VCaP (cell line): ENCODE results near the gene DDX39A.
"Not testable (repeated sequence)": the region's sequence is repeated elsewhere in the genome, so short reads cannot be mapped to it uniquely, and the experiment has no call there.

ENCODE experiments used
- H3K27ac ChIP-seq: fragments of 450-650 bp; 2 replicates; pipeline ENCODE4 v1.5.1; 2017
- CTCF ChIP-seq: fragments of 450-650 bp; conservative IDR thresholded peaks from 2 replicates; pipeline ENCODE4 v1.5.1; 2017; ENCODE audit warnings: mild to moderate bottlenecking, moderate library complexity

Gene DDX39A

GRCh38 chr19:14405758-14406644 lies 13.1 kb downstream of the DDX39A start:
- no peak overlapping the region for H3K27ac ChIP-seq
- TF ChIP-seq CTCF, result peak; percentile 74

GRCh38 chr19:14405380-14405757 lies 13.8 kb downstream of the DDX39A start:
- no peak for TF ChIP-seq CTCF
- H3K27ac ChIP-seq, result no peak overlapping the region

GRCh38 chr19:14404312-14404711 lies 14.8 kb downstream of the DDX39A start:
- no peak overlapping the region for H3K27ac ChIP-seq
- TF ChIP-seq CTCF, result no peak

GRCh38 chr19:14403145-14403930 lies 15.8 kb downstream of the DDX39A start:
- H3K27ac ChIP-seq, result not testable (repeated sequence)

GRCh38 chr19:14402332-14403144 lies 16.6 kb downstream of the DDX39A start:
- TF ChIP-seq CTCF, result no peak
- H3K27ac ChIP-seq, result no peak overlapping the region

GRCh38 chr19:14401468-14402195 lies 17.5 kb downstream of the DDX39A start:
- H3K27ac ChIP-seq, result no peak overlapping the region
- TF ChIP-seq CTCF, result no peak

- no peak for TF ChIP-seq CTCF
- no peak overlapping the region for H3K27ac ChIP-seq
Measured at GRCh38 chr19:14400951-14401431, 18.1 kb downstream of the DDX39A start.

- not testable (repeated sequence) for H3K27ac ChIP-seq
Measured at GRCh38 chr19:14397168-14397567, 22.0 kb downstream of the DDX39A start.

GRCh38 chr19:14396730-14397129 lies 22.4 kb downstream of the DDX39A start:
- H3K27ac ChIP-seq, result not testable (repeated sequence)
